CD4-positive, alpha-beta T cell treated with Interleukin-15 for 1 hour (primary cell): Measurements from ENCODE around the gene KIF25.
"Not testable (repeated sequence)": the region's sequence is repeated elsewhere in the genome, so short reads cannot be mapped to it uniquely, and the experiment has no call there.

Experiments used
- DNase-seq: peaks from one replicate; pipeline ENCODE4 v3.0.0-alpha.2; 2020

KIF25 gene

DNA sequence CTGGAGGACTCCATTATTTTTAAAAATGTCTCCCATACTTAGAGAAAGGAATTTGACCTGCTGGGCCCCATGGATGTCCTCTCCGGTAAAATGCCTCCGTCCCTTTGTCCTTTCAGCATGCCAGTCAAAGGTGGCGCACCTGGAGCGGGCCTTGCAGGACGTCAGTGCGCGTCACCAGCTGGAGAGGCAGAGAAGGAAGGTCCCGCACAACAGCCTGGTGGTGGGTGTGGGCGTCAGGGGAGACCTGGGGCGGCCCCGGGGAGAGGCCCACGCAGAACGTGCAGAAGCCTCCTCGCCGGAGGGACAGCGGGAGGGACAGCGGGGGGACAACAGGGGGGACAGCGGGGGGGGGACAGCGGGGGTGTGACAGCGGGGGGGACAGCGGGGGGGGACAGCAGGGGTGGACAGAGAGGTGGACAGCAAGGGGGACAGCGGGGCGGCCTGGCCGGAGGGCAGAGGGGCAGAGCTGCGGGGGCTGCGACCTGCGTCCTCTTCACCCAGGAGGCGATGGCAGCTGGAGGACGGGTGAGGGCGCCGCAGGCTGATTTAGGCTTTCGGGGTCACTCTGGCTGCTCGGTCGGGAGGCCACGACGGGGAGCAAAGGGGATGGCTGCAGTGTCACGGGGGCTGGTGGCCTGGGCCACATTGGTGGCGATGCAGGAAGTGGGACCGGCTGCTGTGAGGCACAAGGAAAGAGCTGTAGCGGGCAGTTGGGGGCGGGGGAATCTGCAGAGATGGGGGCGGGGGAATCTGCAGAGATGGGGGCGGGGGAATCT lies 859 bp upstream of the KIF25 start:
- DNase-seq = no peak

DNA sequence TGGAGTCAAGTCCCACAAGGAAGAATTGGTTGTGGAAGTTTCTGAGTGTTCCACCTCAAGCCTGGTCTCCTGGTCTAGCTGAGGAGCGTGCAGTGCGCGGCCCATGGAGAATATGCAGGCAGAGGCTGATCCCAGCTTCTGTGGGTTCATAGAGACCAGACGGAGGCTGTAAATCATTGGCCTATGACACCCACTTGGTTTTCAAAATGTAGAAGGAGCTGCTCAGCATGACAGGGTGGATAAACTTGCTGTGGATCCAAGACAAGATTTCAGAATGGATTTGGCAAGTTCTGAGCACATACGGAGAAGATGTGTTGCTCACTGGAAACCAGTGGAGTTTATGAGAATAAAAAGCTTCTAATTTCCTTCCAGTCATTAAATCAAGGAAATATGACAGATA lies 744 bp downstream of the KIF25 start:
- no peak for DNase-seq

DNA sequence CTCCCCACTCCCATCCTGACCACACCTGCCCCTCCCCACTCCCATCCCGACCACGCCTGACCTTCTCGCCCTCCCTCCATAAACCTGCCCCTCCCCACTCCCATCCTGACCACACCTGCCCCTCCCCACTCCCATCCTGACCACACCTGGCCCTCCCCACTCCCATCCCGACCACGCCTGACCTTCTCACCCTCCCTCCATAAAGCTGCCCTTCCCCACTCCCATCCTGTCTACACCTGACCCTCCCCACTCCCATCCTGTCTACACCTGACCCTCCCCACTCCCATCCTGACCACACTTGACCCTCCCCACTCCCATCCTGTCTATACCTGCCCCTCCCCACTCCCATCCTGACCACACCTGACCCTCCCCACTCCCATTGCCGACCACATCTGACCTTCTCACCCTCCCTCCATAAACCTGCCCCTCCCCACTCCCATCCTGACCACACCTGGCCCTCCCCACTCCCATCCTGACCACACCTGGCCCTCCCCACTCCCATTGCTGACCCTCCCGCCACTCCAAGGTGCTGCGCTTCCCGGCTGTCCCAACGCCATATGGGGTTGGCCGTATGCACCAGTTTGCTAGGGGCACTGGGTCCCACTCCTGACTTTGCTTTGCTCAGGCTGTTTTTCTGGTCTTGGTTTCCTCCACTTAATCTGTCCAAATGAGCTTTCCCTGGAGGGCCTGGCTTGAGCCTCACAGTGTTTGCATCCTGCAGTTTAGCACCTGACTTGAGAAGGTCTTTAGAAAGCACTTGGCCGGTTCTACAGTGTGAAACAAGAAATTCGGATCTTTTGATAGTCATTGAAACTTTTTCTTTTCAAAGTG lies 2.9 kb downstream of the KIF25 start:
- no peak for DNase-seq

DNA sequence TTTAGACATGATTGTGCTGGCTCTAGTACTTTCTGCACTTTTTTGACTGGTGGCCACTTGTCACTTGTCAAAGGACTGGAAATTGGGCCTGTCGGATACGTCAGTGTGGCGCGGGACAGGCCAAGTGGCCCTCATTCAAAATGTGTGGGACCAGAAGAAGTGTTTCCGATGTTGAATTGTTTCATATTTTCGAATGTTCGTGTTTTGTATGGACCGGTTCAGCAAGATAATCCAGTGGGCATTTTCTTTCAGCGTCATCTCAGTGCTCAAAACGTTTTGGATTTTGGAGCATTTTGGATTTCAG lies 3.5 kb downstream of the KIF25 start:
- DNase-seq = no peak

DNA sequence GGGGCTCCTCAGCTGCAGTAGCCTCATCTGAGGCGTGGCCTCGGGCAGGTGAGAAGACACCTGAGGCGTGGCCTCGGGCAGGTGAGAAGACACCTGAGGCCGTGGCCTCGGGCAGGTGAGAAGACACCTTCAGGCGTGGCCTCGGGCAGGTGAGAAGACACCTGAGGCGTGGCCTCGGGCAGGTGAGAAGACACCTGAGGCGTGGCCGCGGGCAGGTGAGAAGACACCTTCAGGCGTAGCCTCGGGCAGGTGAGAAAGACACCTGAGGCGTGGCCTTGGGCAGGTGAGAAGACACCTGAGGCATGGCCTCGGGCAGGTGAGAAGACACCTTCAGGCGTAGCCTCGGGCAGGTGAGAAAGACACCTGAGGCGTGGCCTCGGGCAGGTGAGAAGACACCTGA lies 4.0 kb downstream of the KIF25 start:
- DNase-seq = not testable (repeated sequence)

DNA sequence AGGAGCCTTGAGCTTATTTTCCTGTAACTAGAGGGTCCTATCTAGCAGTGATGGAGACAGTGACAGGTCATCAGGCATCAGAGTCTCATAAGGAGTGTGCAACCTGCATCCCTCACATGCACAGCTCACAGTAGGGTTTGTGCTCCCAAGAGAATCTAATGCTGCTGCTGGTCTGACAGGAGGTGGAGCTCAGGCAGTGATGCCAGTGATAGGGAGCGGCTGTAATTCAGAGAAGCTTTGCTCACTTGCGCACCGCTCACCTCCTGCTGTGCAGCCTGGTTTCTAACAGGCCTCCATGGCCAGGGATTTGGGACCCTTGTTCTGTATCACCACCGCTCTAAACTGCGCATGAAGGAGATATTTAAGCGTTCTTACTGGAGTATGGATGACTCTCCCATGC lies 5.3 kb downstream of the KIF25 start:
- DNase-seq = no peak

DNA sequence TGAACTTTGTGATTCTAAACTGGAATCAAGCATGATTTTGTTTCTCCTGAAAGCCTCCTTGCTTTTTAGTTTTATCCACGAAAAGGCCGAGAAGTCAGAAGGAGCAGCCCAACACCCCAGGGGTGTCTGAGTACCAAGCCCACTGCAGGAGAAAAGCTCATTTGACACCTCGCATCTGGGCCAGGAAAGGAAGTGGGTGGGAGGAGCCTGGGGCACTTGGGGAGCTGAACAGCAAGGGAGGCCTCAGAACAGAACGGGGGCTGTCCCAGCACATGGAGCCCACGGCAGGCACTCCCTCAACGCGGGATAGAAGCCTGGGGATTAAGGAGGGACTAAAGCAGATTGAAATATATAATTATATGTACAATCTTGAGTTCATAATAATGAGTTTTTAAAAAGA lies 6.6 kb downstream of the KIF25 start:
- no peak for DNase-seq

DNA sequence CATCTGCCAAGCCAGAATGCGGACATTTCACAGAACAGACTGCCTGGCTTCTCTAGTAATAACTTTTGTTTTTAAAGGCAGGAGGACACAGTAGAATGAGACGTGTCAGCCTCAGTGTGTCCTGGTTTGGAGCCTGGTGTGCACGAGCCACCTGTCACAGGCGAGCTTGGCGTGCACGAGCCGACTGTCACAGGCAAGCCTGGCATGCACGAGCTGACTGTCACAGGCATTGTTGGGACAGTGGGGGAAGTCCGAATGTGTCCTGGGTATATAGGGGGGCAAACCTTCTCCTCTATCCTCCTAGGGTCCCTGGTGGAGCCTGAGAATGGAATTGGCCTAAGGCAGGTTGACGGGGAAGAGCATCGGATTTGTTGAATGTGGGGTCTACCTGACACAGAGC lies 7.5 kb downstream of the KIF25 start:
- DNase-seq = no peak

DNA sequence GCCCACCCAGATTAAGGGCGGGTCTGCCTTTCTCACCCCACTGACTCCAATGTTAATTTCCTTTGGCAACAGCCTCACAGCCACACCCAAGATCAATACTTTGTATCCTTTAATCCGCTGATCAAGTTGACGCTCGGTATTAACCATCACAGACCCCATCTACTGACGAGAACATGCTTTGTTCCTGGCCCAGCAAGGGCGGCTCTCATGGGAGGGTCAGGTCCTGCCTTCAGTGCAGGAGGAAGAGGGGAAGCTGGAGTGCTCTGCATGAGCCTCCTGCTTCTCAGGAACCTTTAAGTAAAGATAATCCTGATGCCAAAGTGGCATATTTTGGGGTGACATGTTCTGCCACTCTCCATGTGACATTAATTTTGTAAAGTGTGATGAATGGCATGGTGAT lies 8.3 kb downstream of the KIF25 start:
- no peak for DNase-seq

DNA sequence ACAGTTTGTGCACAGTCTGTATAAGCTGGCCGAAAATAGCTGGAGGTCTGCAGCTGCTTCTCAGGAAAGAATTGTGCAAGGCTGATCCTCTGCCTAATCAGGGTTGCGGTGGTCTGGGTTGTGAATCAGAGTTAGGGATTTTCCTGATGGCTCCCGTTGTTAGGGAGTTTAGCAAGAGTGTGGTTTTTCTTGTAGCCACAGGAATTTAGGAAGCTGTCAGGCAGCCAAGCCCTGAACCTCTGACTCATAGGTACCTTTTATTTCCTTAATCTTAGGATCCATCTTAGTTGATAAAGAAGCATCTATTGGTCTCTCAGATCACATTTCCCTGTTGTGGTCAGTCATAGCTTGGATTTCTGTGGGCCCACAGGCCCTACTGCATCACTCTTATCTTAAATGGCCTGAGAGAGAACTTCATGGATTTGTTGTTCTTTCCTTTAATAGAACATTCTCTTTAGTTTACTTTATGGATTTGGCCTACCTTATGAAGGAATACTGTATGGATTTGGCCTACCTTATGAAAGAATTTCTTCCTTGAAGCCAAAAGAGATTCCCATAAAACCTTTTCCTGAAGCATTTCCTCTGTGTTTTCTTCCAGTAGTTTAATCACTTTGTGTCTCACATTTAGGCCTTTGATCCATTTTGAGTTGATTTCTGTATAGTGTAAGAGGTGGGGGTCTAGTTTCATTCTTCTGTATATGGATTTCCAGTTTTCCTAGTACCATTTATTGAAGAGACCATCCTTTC lies 10.3 kb downstream of the KIF25 start:
- DNase-seq = no peak

DNA sequence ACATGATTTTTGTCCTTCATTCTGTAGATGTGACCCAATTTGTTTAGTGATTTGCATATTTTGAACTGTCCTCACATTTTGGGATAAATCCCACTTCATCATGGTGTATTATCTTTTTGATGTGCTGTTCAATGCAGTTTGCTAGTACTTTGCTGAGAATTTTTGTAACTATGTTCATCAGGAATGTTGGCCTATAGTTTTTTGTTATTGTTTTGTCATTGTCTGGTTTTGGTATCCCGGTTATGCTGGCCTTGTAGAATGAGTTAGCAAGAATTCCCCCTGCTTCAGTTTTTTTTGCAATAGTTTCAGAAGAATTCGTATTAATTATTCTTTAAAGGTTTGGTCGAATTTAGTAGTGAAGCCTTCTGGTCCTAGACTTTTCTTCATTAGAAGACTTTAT lies 11.9 kb downstream of the KIF25 start:
- no peak for DNase-seq

DNA sequence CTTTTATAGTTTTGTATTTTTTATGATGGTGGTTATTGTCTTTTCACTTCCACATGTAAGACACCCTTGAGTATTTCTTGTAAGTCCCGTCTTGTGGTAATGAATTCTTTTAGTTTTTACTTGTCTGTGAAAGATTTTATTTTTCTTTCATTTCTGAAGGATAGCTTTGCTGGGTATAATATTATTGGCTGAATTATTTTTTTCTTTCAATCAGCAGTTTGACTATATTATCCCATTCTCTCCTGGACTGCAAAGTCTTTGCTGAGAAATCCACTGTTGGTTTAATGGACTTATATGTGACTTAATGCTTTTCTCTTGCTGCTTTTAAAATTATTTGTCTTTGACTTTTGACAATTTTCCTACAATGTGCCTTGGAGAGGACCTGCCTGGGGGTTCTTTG lies 13.8 kb downstream of the KIF25 start:
- no peak for DNase-seq

DNA sequence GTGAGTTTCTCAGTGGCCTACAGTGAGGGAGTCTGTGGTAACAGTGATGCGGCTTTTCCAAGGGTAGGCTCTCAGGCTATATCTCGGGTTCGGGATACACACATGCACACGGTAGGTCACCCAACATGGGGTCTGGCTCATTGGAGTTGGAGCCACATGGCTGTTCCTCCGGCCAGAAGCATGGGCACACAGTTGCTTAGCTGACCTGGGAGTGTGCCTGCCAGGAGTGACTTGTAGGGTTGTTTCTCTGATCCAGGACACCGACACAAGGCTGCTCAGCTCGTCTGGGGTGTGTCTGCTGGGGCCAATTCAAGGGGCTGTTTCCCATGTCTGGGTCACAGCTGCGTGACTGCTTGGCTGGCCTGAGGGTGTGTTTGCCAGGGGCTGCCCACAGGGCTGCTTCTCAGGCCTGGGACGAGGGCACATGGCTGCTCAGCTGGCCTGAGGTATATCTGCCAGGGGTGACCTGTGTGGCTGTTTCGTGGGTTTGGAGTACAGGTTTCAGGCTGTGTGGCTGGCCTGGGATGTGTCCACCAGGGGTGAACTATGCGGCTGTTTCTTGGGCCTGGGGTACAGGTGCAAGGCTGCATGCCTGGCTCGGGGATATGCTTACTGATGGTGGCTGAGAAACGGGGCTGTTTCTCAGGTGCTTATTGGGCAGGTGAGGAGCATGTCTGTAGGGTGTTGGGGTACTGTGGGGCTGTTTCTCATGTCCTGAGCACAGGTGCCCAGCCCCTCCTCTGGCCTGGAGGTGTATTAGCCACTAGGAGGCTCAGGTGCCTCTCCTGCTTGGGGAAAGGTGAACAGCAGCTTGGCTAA lies 15.2 kb downstream of the KIF25 start:
- DNase-seq = no peak

DNA sequence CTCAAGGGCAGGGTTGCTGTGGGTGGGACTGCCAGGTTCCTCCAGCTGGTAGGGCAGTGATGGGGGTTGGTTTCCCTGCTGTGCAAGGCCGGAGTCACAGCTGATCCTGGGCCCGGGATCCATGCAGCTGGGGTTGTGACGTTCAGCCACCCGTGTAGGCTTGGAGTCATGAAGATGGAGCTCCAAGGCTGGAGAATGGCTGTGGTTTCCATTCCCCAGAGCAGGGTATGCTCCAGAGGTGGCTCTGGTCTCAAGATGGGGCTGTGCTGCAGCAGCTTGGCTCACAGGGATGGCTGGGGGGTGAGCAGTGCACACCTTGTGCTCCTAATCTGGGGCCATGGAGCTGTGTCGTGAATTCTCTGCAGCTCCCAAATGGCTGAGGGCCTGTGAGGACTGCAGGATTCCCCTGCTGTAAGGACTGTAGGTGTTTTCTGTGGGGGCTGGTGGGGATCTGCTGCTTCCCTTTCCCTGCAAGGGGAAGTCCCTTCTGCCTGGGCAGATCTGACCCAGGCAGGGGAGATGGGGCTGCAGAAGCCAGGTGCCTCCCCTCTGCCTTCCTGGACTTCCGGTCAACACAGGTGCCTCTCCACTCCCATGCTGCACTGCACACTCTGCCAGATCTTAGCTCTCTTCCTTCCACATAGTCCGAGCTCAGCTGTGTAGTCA lies 15.9 kb downstream of the KIF25 start:
- DNase-seq = no peak

DNA sequence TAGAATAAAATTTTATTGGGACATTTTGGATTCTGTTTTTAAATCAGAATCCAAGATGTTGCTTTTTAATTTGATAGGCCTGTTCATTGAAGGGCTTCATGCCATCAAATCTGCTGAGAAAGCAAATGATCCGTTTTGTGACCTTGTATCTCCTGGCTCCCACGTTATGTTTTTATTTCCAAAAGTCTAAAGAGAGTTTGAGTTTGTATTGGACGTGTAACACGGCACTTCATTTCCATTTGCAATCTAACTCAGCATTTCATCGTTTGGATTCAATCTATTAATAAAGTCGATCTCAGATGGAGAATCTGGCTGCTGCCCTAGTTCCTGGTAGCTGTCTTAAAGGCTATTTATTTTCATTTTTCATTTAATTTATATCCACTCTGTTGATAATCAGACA lies 17.0 kb downstream of the KIF25 start:
- no peak for DNase-seq

DNA sequence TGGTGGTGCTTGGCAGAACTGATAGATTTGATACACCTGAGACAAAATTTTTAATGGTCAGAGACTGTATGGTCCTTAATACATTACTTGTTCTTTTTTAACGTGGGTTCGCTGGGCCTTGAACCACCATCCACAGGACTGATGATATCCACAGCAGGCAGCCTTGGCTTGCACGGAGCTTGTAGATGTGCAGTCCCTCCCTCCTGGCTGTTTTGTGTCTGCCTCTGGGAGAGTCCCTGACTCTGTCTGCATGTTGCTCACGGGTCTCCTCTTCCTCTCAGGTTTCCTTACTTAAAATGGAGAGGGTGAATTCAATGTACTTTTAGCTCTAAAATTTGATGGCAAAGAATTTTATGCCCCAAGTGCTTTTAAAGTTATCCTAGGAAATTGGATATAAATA lies 17.5 kb downstream of the KIF25 start:
- no peak for DNase-seq

DNA sequence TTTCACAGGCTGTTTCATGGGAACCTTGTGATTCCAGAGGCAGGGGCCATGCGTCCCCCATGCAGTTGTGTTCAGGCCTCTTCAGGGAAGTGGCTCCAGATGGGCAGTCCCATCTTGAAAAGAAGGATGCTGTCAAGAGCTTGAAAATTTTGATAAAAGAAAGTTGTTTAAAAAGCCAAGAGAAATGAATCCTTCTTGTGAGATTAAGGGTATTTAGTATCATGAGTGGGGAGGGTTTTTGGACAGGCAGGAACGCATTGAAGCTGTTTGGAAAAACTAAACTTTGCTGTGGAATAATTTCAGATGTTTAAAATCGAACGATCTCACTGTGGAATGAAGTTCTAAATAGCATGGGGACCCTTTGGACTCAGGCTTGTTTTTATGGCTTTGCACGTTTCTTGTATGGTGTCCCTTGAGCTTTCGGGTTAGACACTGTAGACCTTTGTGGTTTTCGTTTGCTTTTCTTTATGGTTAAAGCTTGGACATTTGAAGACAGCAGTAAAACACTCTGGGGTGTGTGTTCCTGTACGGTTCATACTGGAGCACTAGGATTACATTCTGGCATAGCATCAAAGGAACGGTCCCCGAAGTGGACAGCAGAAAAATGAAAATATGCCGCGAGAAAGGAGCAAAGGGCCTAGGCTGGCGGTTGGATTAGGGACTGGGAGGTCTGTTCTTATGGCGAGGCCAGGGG lies 18.2 kb downstream of the KIF25 start:
- DNase-seq = no peak

DNA sequence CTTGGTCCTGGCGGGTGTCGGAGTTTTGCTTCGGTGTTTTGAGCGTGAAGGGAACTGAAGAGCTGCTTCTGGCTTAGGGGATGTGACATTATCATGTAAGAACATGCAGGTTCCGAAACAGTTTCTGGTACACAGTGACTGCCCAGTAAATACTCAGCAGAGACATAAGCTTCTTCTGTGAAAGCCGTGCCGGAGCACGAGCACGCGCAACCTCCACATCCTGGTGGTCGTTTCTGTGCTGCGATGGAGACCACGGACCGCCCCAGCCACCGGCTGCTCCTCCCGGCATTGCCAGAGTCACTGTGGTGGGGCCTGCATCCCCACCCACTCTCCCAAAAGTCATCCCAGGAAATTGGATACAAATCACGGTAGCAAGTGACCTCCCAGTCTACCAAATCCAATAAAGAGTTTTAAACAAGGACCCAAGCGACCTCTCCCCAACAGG lies 18.7 kb downstream of the KIF25 start:
- DNase-seq = no peak

DNA sequence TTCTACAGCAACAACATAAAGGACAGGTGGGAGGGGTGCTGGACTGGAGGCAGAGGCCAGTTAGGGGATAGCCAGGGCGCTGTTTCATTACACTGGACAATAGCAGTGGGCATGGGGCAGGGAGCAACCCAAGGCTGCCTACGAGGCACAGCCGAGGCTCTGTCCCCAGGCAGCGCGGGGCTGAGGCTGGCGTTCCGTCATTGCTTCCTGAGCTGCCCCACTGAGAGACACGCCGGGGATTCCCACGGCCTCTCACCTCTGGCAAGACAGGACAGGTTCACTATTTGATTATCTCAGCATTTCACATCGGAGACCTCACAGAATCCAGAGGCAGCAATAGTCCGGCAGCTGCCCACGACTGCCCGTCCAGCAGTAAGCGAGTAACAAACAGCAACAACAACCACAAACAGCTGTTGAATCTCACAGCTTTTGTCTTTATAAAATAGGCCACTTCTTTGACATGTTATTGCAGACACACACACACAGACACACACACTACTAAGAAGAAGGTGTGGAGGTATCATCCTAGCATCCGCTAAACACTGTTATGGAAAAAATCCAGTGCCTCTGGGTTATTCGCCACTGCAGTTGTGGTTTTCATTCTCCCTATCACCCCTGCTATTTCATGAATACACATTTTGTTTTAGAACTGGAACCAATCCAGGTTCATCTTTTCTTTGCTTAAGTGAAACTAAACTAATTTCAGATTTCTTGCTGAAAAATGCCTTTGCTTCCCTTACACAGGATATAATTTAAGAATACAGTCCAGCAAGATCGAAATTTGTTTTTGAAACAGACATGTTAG lies 19.5 kb downstream of the KIF25 start:
- no peak for DNase-seq

DNA sequence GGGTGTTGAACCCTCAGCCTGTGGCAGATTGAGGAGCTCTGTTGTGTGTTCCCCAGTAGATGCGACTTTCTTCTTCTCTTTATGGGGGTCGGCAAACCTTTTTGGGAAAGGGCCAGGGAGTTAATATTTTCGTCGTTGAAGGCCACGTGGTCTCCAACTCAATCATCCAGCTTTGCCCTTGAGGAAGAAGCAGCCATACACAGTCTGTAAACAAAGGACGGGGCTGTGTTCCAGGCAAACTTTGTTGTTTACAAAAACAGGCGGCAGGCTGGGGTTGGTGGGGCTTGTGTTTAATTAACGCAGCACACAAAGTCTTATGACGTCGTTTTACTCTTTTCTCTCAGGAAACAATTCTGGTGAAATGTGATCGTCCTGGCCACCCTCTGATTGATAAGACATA lies 20.2 kb downstream of the KIF25 start:
- no peak for DNase-seq

DNA sequence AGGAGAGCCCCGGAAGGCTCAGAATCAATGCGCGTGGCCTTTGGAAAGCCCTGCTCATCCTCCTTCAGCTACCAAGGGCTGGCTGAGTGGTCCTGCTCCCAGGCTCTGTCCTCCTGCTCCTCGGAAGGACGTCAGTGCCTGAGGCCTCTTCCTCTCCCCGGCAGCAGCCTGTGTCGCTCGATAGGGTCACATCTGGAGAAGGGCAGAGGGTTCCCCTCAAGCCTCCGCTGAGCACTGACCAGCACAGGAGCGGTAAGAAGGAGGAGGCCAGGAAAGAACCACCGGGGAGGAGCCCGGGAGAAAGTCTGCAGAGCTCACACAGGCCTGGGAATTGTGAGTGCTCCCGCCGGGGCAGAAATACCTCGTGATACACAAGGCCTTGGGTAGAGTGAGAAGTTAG lies 21.2 kb downstream of the KIF25 start:
- no peak for DNase-seq
